WERI-Rb-1 (cell line): ENCODE results near the gene CAMP.

Experiments used
- DNase-seq: peaks from one replicate; pipeline ENCODE4 v3.0.0-alpha.2; 2020
- H3K27ac ChIP-seq: fragments of 250-450 bp; sonication (Bioruptor Pico); 2 replicates; pipeline ENCODE4 v1.5.1; 2020; ENCODE audit warnings: mild to moderate bottlenecking, moderate library complexity
- H3K27me3 ChIP-seq: fragments of 250-450 bp; sonication (Bioruptor Pico); 2 replicates; pipeline ENCODE4 v1.5.1; 2021; ENCODE audit warnings: mild to moderate bottlenecking, low read depth, moderate library complexity; ENCODE audit not compliant: insufficient read depth, severe bottlenecking
- H3K36me3 ChIP-seq: fragments of 250-450 bp; sonication (Bioruptor Pico); 2 replicates; pipeline ENCODE4 v1.5.1; 2020; ENCODE audit warnings: mild to moderate bottlenecking, moderate library complexity
- H3K4me3 ChIP-seq: 2 replicates; pipeline ENCODE4 v1.5.1; 2011; ENCODE audit warnings: low read depth, mild to moderate bottlenecking, control low read depth, low read length
- H3K9me3 ChIP-seq: fragments of 250-450 bp; sonication (Bioruptor Pico); 2 replicates; pipeline ENCODE4 v1.5.1; 2021; ENCODE audit warnings: mild to moderate bottlenecking, moderate library complexity; ENCODE audit not compliant: severe bottlenecking
- CTCF ChIP-seq: IDR thresholded peaks from 2 replicates; pipeline ENCODE4 v1.5.1; 2011; ENCODE audit warnings: low read depth, mild to moderate bottlenecking, control low read depth, inconsistent platforms, low read length

CAMP gene

GRCh38 chr3:48189321-48189720 lies 34.0 kb upstream of the CAMP start:
- no peak overlapping the region for H3K4me3 ChIP-seq
- no peaks in the 10 kb centered on the region for H3K9me3 ChIP-seq
- H3K27ac ChIP-seq: peak overlapping the region; percentile 92
- peak; percentile 21 for DNase-seq
- peaks cover 32% of the 10 kb centered on the region for H3K36me3 ChIP-seq
- H3K27me3 ChIP-seq: no peaks in the 10 kb centered on the region
- no peak for TF ChIP-seq CTCF

GRCh38 chr3:48190911-48191310 lies 32.4 kb upstream of the CAMP start:
- H3K4me3 ChIP-seq: no peak overlapping the region
- no peak for TF ChIP-seq CTCF
- no peak for DNase-seq

GRCh38 chr3:48194446-48195071 lies 28.7 kb upstream of the CAMP start:
- peak; percentile 74 for DNase-seq
- TF ChIP-seq CTCF: peak; percentile 83
- Histone ChIP-seq H3K9me3 (no peaks in the 10 kb centered on the region), H3K4me3 (no peak overlapping the region), H3K36me3 (no peaks in the 10 kb centered on the region), H3K27ac (no peak overlapping the region), H3K27me3 (no peaks in the 10 kb centered on the region)

More at GRCh38 chr3:48190911-48191310, 32.4 kb upstream of the CAMP start:
- Histone ChIP-seq H3K9me3 (no peaks in the 10 kb centered on the region), H3K27me3 (no peaks in the 10 kb centered on the region), H3K27ac (no peak overlapping the region), H3K36me3 (peaks cover 16% of the 10 kb centered on the region)

- no peaks in the 10 kb centered on the region for H3K9me3 ChIP-seq
- TF ChIP-seq CTCF: no peak
- no peaks in the 10 kb centered on the region for H3K27me3 ChIP-seq
- no peaks in the 10 kb centered on the region for H3K36me3 ChIP-seq
- no peak overlapping the region for H3K4me3 ChIP-seq
- DNase-seq: no peak
- no peak overlapping the region for H3K27ac ChIP-seq
Measured at GRCh38 chr3:48196611-48197010, 26.7 kb upstream of the CAMP start.

- H3K27me3 ChIP-seq: no peaks in the 10 kb centered on the region
- no peaks in the 10 kb centered on the region for H3K36me3 ChIP-seq
- H3K4me3 ChIP-seq: no peak overlapping the region
Measured at GRCh38 chr3:48199117-48199516, 24.2 kb upstream of the CAMP start.

More at GRCh38 chr3:48199117-48199516, 24.2 kb upstream of the CAMP start:
- TF ChIP-seq CTCF: no peak
- no peaks in the 10 kb centered on the region for H3K9me3 ChIP-seq
- no peak for DNase-seq
- H3K27ac ChIP-seq: no peak overlapping the region
